Activated CD4-positive, alpha-beta T cell treated with anti-CD3 and anti-CD28 coated beads, Interleukin-2, amount 10 ng/mL, durations not matched to agents 7 days and 5 days (primary cell): ENCODE measurements around the gene DNER. TPM values are rescaled to one million over a fixed set of nuclear protein-coding genes. Genes with fewer than 3 reads are reported as not detected.

Source experiments
- CTCF ChIA-PET: fragments of 350-600 bp; sonication (Branson Sonifier 250); formaldehyde crosslinking; loops from one replicate; lab custom pipeline; 2021; ENCODE audit warnings: antibody characterized with exemption; lab: Charles Lee
- POLR2A ChIA-PET: fragments of 350-600 bp; sonication (Branson Sonifier 250); formaldehyde crosslinking; loops from one replicate; lab custom pipeline; 2021; ENCODE audit warnings: antibody characterized with exemption; lab: Charles Lee
- DNase-seq: peaks from one replicate; pipeline ENCODE4 v3.0.0-alpha.2; 2020
- H3K27ac Mint-ChIP-seq: one replicate; pipeline ENCODE4 v1.8.0; 2021; ENCODE audit warnings: mild to moderate bottlenecking, moderate library complexity, mixed read lengths
- H3K27me3 Mint-ChIP-seq: one replicate; pipeline ENCODE4 v1.8.0; 2021; ENCODE audit warnings: mixed read lengths
- H3K36me3 Mint-ChIP-seq: one replicate; pipeline ENCODE4 v1.8.0; 2021; ENCODE audit warnings: low read depth, mixed read lengths
- H3K4me1 Mint-ChIP-seq: one replicate; pipeline ENCODE4 v1.8.0; 2021; ENCODE audit warnings: mixed read lengths
- H3K4me3 Mint-ChIP-seq: one replicate; pipeline ENCODE4 v1.8.0; 2021; ENCODE audit warnings: mild to moderate bottlenecking, moderate library complexity, mixed read lengths
- H3K9me3 Mint-ChIP-seq: one replicate; pipeline ENCODE4 v1.8.0; 2021; ENCODE audit warnings: mixed read lengths
- total RNA-seq, 2 experiments: library from RNA; stranded (reverse); gene quantifications; one replicate each; pipeline ENCODE4 v1.2.3, GENCODE V29; 2021

DNER gene
- total RNA-seq, 2 experiments from 2014 or later, result not detected

DNA sequence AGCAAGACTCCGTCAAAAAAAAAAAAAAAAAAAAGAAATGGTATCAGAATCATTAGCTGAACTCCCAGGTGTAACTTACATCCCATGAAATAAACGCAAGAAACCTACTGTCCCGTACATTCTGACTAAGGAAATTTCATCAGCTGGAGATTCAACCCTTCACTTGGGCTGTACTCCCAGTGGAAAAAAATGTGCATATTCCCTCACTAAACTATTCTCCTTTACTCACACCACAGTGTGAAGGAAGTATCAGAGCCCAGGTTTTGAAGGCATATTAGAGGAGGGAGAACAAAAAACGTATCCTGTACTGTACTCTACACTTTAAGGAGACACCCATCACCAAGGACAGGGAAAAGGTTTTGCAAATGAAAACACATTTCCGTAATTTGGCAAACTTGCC is 64.3 kb downstream of the DNER start:
- CTCF ChIA-PET, result no interaction called here
- no peak overlapping the region for H3K27ac Mint-ChIP-seq
- no peaks in the 10 kb centered on the region for H3K4me1 Mint-ChIP-seq
- no peak for DNase-seq
- no peak overlapping the region for H3K4me3 Mint-ChIP-seq
- H3K36me3 Mint-ChIP-seq, result no peaks in the 10 kb centered on the region
- peaks cover 8% of the 10 kb centered on the region for H3K27me3 Mint-ChIP-seq
- POLR2A ChIA-PET, result no interaction called here
- no peaks in the 10 kb centered on the region for H3K9me3 Mint-ChIP-seq

DNA sequence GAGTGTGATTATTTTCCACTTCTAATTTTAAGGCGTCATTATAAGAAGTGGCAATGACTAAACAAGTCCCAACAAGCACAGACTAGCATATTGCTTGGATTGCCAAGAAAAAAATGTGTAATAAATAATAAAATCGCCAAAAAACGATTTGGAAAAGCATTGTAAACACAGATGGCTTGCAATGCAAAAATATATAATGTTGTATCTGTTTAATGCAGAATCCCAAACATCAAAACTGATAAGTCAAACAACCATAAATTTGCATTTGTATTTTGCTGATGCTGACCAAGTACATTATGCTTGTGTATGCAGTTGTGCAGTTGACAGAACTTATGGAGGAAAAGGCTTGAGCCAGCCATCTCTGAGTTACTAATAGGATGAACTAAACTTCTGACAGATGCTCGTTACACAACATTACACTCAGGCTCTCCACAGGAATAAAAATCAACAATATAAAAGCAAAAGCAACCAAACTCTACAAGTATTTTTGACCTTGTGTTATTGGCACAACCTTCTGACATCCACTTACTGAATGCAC is 68.1 kb downstream of the DNER start:
- ChIA-PET POLR2A (no interaction called here), CTCF (no interaction called here)
- H3K27me3 Mint-ChIP-seq, result no peaks in the 10 kb centered on the region
- no peak overlapping the region for H3K27ac Mint-ChIP-seq
- H3K36me3 Mint-ChIP-seq, result no peaks in the 10 kb centered on the region
- H3K9me3 Mint-ChIP-seq, result no peaks in the 10 kb centered on the region
- no peak overlapping the region for H3K4me3 Mint-ChIP-seq
- no peaks in the 10 kb centered on the region for H3K4me1 Mint-ChIP-seq
- no peak for DNase-seq

GRCh38 chr2:229642371-229642770 is 72.0 kb downstream of the DNER start:
- Mint-ChIP-seq H3K27ac (no peak overlapping the region), H3K9me3 (no peaks in the 10 kb centered on the region), H3K27me3 (peaks cover 6% of the 10 kb centered on the region), H3K4me1 (no peaks in the 10 kb centered on the region), H3K36me3 (no peaks in the 10 kb centered on the region), H3K4me3 (no peak overlapping the region)
- DNase-seq, result no peak
- ChIA-PET CTCF (no interaction called here), POLR2A (no interaction called here)

- ChIA-PET POLR2A (no interaction called here), CTCF (interaction anchor here (1.0 kb wide), 1 partner anchor 10 kb away, joined by 3 read pairs; no protein-coding TSS in a partner anchor)
- Mint-ChIP-seq H3K36me3 (no peaks in the 10 kb centered on the region), H3K4me3 (no peak overlapping the region), H3K27me3 (peaks cover 9% of the 10 kb centered on the region), H3K27ac (no peak overlapping the region), H3K4me1 (no peaks in the 10 kb centered on the region), H3K9me3 (no peaks in the 10 kb centered on the region)
- no peak for DNase-seq
Observed at GRCh38 chr2:229641676-229642075, 72.7 kb downstream of the DNER start.

- Mint-ChIP-seq H3K27ac (no peak overlapping the region), H3K4me3 (no peak overlapping the region), H3K36me3 (no peaks in the 10 kb centered on the region), H3K4me1 (no peaks in the 10 kb centered on the region), H3K27me3 (peaks cover 12% of the 10 kb centered on the region), H3K9me3 (no peaks in the 10 kb centered on the region)
- ChIA-PET CTCF (no interaction called here), POLR2A (no interaction called here)
- DNase-seq, result no peak
Observed at GRCh38 chr2:229640636-229641035, 73.7 kb downstream of the DNER start.

GRCh38 chr2:229636571-229636970 is 77.8 kb downstream of the DNER start:
- Mint-ChIP-seq H3K4me1 (no peaks in the 10 kb centered on the region), H3K27ac (no peak overlapping the region), H3K9me3 (no peaks in the 10 kb centered on the region), H3K4me3 (no peak overlapping the region), H3K36me3 (no peaks in the 10 kb centered on the region), H3K27me3 (peaks cover 16% of the 10 kb centered on the region)
- DNase-seq, result no peak
- CTCF ChIA-PET, result no interaction called here
- POLR2A ChIA-PET, result no interaction called here

DNA sequence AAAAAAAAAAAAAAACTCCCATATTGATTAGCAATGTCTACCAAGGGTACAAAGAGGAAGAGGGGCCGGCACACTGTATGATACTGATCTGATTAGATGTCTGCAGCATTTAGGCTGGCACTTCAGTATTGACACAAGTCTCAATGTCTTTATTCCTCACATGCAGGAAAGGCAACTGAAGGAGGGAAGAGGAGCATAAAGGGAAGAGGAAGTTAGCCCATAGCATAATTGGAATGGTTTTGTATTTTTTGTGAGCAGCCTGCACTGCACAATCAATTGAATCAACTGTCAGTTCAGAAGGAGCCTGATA is 79.0 kb downstream of the DNER start:
- H3K36me3 Mint-ChIP-seq, result no peaks in the 10 kb centered on the region
- DNase-seq, result no peak
- H3K4me3 Mint-ChIP-seq, result no peak overlapping the region
- no peak overlapping the region for H3K27ac Mint-ChIP-seq
- no peaks in the 10 kb centered on the region for H3K4me1 Mint-ChIP-seq
- POLR2A ChIA-PET, result no interaction called here
- peaks cover 10% of the 10 kb centered on the region for H3K27me3 Mint-ChIP-seq
- CTCF ChIA-PET, result interaction anchor here (1.7 kb wide), 1 partner anchor 16 kb away, joined by 3 read pairs; no protein-coding TSS in a partner anchor
- no peaks in the 10 kb centered on the region for H3K9me3 Mint-ChIP-seq

DNA sequence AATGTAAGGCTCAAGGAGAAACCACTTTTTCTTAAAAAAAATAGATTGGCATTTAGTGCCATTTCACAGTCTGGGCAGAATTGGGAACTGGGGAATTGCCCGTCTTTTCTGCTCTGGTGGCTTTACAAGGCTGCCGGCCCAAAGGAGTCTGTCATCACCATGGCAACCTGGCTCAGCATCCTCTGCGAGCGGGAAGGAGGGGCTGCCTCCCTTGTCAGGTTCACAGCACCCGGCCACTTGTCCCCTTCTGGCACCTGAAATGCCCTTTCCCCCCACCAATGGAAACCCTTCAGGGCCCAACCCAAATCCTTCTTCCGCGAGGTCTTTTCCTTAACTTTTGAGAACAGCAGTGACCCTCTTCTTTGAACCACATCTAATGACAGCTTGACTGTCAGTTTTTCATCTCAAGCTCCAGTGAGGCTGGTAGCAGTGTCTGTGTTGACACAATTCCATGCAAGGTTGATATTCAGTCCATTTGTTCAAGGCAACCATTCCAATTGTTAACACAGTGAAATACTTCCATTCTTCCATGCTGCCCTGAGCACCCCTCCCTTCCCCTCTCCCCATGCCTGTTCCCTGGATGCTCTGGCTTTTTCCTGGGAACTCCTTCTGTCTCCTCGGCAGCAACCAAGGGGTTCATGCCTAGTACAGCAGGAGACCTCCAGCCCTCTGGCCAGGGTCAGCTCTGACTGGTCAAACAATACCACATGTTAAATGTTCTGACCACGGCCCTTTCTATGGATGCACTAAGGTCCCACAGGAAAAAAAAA is 79.6 kb downstream of the DNER start:
- no peak overlapping the region for H3K27ac Mint-ChIP-seq
- H3K4me1 Mint-ChIP-seq, result no peaks in the 10 kb centered on the region
- ChIA-PET POLR2A (no interaction called here), CTCF (interaction anchor here (1.7 kb wide), 1 partner anchor 17 kb away, joined by 3 read pairs; no protein-coding TSS in a partner anchor)
- H3K9me3 Mint-ChIP-seq, result no peaks in the 10 kb centered on the region
- H3K27me3 Mint-ChIP-seq, result peaks cover 10% of the 10 kb centered on the region
- H3K4me3 Mint-ChIP-seq, result no peak overlapping the region
- H3K36me3 Mint-ChIP-seq, result no peaks in the 10 kb centered on the region
- no peak for DNase-seq

GRCh38 chr2:229633556-229633955 is 80.8 kb downstream of the DNER start:
- peaks cover 13% of the 10 kb centered on the region for H3K27me3 Mint-ChIP-seq

GRCh38 chr2:229629039-229629438 is 85.3 kb downstream of the DNER start:
- Mint-ChIP-seq H3K9me3 (no peaks in the 10 kb centered on the region), H3K4me3 (no peak overlapping the region), H3K27me3 (peaks cover 10% of the 10 kb centered on the region), H3K27ac (no peak overlapping the region), H3K4me1 (no peaks in the 10 kb centered on the region), H3K36me3 (no peaks in the 10 kb centered on the region)
- no peak for DNase-seq
- ChIA-PET POLR2A (no interaction called here), CTCF (no interaction called here)

More at GRCh38 chr2:229633556-229633955, 80.8 kb downstream of the DNER start:
- ChIA-PET POLR2A (no interaction called here), CTCF (interaction anchor here (1.7 kb wide), 1 partner anchor 18 kb away, joined by 3 read pairs; no protein-coding TSS in a partner anchor)
- Mint-ChIP-seq H3K4me3 (no peak overlapping the region), H3K4me1 (no peaks in the 10 kb centered on the region), H3K9me3 (no peaks in the 10 kb centered on the region), H3K27ac (no peak overlapping the region), H3K36me3 (no peaks in the 10 kb centered on the region)
- no peak for DNase-seq

DNA sequence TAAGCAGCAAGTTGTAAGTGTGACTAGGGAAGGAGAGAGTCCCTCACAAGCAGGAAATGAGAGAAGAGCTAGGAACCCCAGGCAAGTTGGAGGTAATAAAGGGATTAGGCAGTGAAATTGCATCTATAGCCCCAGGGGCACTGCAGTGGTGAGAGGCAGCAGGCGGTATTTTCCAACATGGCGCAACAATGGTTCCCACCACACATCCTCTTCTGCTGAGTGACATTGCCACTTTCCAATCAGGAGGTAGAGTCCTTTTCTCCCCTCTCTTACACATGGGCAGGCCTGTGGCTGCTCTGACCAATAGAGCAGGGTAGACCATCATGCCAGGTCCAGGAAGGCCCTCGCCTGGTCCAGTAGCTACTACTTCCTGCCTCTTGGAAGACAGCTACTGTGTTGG is 86.6 kb downstream of the DNER start:
- peaks cover 10% of the 10 kb centered on the region for H3K27me3 Mint-ChIP-seq
- H3K27ac Mint-ChIP-seq, result no peak overlapping the region
- POLR2A ChIA-PET, result no interaction called here
- CTCF ChIA-PET, result interaction anchor here (1.0 kb wide), 1 partner anchor 24 kb away, joined by 3 read pairs; no protein-coding TSS in a partner anchor
- no peak for DNase-seq
- no peaks in the 10 kb centered on the region for H3K9me3 Mint-ChIP-seq
- no peaks in the 10 kb centered on the region for H3K4me1 Mint-ChIP-seq
- H3K4me3 Mint-ChIP-seq, result no peak overlapping the region
- no peaks in the 10 kb centered on the region for H3K36me3 Mint-ChIP-seq

- ChIA-PET POLR2A (no interaction called here), CTCF (no interaction called here)
- DNase-seq, result no peak
- no peak overlapping the region for H3K27ac Mint-ChIP-seq
- H3K4me3 Mint-ChIP-seq, result no peak overlapping the region
- no peaks in the 10 kb centered on the region for H3K4me1 Mint-ChIP-seq
- peaks cover 3% of the 10 kb centered on the region for H3K27me3 Mint-ChIP-seq
- H3K9me3 Mint-ChIP-seq, result no peaks in the 10 kb centered on the region
- H3K36me3 Mint-ChIP-seq, result no peaks in the 10 kb centered on the region
Observed at GRCh38 chr2:229622495-229623355, 91.6 kb downstream of the DNER start.

DNA sequence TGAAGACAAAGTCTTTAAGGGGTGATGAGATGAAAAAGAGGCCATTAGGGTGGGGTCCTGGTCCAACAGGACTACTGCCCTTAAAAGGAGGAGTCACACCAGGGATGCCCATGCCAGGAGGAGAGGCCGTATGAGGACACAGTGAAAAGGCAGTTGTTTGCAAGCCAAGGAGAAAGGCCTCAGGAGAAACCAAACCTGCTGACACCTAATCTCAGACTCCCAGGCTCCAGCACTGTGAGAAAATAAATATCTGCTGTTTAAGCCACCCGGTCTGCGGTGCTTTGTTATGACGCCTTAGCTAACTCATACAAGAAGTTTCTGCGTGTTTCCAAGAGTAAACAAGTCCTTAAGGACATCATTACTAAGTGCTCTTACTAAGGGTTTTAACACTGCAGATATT is 93.6 kb downstream of the DNER start:
- ChIA-PET CTCF (no interaction called here), POLR2A (no interaction called here)
- no peaks in the 10 kb centered on the region for H3K36me3 Mint-ChIP-seq
- H3K9me3 Mint-ChIP-seq, result no peaks in the 10 kb centered on the region
- DNase-seq, result no peak
- H3K27ac Mint-ChIP-seq, result no peak overlapping the region
- H3K4me1 Mint-ChIP-seq, result no peaks in the 10 kb centered on the region
- peaks cover 3% of the 10 kb centered on the region for H3K27me3 Mint-ChIP-seq
- H3K4me3 Mint-ChIP-seq, result no peak overlapping the region
